ENCODE data around the gene PTP4A2.

GRCh38 chr1:31859719-31860118 lies 78.4 kb downstream of the PTP4A2 start:
- TF ChIP-seq CTCF (IDR thresholded peaks at IDR 0.05) (no peak), POLR2A (IDR thresholded peaks at IDR 0.05) (no peak), EP300 (IDR thresholded peaks at IDR 0.05) (no peak)

All from upper lobe of left lung (tissue), 4 donors.